ENCODE results near the gene PXT1.

Gene PXT1, protein sequence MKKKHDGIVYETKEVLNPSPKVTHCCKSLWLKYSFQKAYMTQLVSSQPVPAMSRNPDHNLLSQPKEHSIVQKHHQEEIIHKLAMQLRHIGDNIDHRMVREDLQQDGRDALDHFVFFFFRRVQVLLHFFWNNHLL
- long read RNA-seq, result 0 reads

DNA sequence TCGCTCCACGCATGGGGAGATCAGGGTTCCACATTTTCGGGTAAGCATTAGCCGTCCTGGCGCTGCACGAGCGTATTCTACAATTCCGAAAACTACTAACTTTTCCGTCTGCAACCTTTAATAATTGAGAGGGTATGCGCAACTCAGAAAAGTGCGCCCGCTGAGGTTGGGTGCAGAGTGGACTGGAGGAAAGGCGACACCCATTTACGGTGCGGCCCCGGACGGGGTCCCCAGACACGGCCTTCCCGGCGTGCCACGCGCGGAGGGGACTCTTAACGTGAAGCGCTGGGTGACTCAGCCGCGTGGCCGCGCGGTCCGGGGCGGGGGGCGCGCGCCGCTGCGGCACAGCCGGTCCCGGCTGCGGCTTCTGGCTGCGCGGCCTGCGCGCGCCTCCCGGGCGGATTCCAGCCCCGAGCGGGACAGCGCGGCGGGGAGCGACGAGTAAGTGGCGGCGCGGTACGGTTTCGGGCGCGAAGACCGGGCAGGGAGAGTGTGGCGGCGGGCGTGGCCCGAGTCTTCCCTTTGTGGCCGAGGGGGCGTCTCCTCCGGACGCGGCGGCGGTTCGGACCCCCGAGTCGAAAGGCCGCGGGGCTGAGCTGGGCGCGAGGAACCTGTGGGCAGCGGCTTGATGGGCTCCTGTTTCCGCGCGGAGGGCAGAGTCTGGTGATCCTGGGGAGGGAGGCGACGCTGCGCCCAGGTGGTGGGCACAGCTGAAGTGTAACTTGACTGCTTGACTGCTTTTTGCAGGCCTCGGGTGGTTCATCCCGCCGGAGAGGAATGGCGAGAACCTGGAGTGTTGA, at the start of gene PXT1, which contains the start of gene KCTD20:
PXT1 (minus strand) TSS at position 184 of the 800 bp plus-strand sequence. CDS start 16,772 bp downstream, outside the sequence.
KCTD20 (plus strand) TSS at position 330 of the 800 bp plus-strand sequence. CDS start 27,098 bp downstream, outside the sequence.
- H3K4me3 ChIP-seq (replicated peaks; ENCODE audit: insufficient read depth, low read length), result peak within 1 kb of the TSS; percentile 68
- DNase-seq (ENCODE audit: low read depth in 1 of 2, low spot score in 1 of 2), result peak; percentile 87 to 88
- TF ChIP-seq, protein P1, sequence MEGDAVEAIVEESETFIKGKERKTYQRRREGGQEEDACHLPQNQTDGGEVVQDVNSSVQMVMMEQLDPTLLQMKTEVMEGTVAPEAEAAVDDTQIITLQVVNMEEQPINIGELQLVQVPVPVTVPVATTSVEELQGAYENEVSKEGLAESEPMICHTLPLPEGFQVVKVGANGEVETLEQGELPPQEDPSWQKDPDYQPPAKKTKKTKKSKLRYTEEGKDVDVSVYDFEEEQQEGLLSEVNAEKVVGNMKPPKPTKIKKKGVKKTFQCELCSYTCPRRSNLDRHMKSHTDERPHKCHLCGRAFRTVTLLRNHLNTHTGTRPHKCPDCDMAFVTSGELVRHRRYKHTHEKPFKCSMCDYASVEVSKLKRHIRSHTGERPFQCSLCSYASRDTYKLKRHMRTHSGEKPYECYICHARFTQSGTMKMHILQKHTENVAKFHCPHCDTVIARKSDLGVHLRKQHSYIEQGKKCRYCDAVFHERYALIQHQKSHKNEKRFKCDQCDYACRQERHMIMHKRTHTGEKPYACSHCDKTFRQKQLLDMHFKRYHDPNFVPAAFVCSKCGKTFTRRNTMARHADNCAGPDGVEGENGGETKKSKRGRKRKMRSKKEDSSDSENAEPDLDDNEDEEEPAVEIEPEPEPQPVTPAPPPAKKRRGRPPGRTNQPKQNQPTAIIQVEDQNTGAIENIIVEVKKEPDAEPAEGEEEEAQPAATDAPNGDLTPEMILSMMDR (IDR thresholded peaks at IDR 0.05; ENCODE audit: insufficient read depth, low read length), result no peak
- no peak for TF ChIP-seq GABPA (IDR thresholded peaks at IDR 0.05; ENCODE audit: low read depth)
- peak; percentile 9; the same call in 1 of the 2 replicates for TF ChIP-seq SPI1 (IDR thresholded peaks at IDR 0.05; ENCODE audit: borderline replicate concordance, low read depth)
- TF ChIP-seq POLR2AphosphoS5 (IDR thresholded peaks at IDR 0.05; ENCODE audit: low read depth), result peak; percentile 83
- TF ChIP-seq, protein P2, sequence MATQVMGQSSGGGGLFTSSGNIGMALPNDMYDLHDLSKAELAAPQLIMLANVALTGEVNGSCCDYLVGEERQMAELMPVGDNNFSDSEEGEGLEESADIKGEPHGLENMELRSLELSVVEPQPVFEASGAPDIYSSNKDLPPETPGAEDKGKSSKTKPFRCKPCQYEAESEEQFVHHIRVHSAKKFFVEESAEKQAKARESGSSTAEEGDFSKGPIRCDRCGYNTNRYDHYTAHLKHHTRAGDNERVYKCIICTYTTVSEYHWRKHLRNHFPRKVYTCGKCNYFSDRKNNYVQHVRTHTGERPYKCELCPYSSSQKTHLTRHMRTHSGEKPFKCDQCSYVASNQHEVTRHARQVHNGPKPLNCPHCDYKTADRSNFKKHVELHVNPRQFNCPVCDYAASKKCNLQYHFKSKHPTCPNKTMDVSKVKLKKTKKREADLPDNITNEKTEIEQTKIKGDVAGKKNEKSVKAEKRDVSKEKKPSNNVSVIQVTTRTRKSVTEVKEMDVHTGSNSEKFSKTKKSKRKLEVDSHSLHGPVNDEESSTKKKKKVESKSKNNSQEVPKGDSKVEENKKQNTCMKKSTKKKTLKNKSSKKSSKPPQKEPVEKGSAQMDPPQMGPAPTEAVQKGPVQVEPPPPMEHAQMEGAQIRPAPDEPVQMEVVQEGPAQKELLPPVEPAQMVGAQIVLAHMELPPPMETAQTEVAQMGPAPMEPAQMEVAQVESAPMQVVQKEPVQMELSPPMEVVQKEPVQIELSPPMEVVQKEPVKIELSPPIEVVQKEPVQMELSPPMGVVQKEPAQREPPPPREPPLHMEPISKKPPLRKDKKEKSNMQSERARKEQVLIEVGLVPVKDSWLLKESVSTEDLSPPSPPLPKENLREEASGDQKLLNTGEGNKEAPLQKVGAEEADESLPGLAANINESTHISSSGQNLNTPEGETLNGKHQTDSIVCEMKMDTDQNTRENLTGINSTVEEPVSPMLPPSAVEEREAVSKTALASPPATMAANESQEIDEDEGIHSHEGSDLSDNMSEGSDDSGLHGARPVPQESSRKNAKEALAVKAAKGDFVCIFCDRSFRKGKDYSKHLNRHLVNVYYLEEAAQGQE (IDR thresholded peaks at IDR 0.05; ENCODE audit: insufficient replicate concordance, low read depth), result peak; percentile 45

DNA sequence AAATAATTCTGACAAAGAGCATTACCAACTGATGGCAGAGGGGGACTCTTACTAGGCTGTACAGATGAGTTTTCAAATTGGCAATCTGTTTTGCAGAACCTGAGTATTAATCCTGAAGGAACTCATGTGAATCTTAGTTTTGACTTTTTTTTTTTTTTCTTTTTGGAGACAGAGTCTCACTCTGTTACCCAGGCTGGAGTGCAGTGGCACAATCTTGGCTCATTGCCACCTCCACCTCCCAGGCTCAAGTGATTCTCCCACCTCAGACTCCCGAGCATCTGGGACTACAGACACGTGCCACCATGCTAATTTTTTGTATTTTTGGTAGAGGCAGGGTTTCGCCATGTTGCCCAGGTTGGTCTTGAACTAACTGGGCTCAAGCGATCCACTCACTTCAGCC, 49.4 kb upstream of the PXT1 start:
- no peak overlapping the region for H3K4me3 ChIP-seq (replicated peaks; ENCODE audit: insufficient read depth, low read length)
- no peak overlapping the region for H3K27ac ChIP-seq (replicated peaks)
- TF ChIP-seq POLR2AphosphoS5 (IDR thresholded peaks at IDR 0.05; ENCODE audit: low read depth), result no peak
- TF ChIP-seq, protein P2 (IDR thresholded peaks at IDR 0.05; ENCODE audit: insufficient replicate concordance, low read depth), result no peak
- TF ChIP-seq, protein P1 (IDR thresholded peaks at IDR 0.05; ENCODE audit: insufficient read depth, low read length), result no peak
- TF ChIP-seq SPI1 (IDR thresholded peaks at IDR 0.05; ENCODE audit: borderline replicate concordance, low read depth), result no peak
- TF ChIP-seq GABPA (IDR thresholded peaks at IDR 0.05; ENCODE audit: low read depth), result no peak
- no peak for DNase-seq (ENCODE audit: low read depth in 1 of 2, low spot score in 1 of 2)
- H3K27me3 ChIP-seq (ENCODE audit: insufficient read depth, poor library complexity, severe bottlenecking), result no peaks in the 10 kb centered on the region

More for the DNA sequence above, at the start of gene PXT1, which contains the start of gene KCTD20:
- Histone ChIP-seq H3K27me3 (ENCODE audit: insufficient read depth, poor library complexity, severe bottlenecking) (no peaks in the 10 kb centered on the region), H3K27ac (replicated peaks) (peak within 1 kb of the TSS; percentile 94)

DNA sequence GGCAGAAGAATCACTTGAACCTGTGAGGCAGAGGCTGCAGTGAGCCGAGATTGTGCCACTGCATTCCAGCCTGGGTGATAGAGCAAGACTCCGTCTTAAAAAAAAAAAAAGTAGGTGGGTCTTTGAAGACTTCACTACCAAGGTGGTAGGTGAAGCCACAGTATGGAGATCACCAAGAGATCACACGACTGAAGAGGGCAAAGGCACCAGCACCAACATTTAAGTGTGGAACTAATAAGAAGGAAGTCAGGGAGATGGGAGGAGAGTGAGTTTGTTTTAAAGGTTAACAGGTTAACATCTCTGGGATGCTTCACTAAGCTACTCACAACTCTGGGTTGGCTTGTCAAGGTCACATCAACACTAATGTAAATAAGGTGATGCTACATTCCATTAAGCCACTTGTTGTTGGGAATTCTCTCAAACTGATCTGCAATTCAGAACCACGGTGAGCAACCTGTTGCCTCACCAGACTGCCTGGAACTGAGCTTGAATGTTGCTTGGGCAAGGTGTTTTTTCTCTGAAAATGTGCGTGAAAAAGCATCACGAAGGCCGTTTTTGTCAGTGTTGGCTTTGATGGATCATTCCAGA, 48.8 kb upstream of the PXT1 start:
- Histone ChIP-seq H3K27ac (replicated peaks) (no peak overlapping the region), H3K27me3 (ENCODE audit: insufficient read depth, poor library complexity, severe bottlenecking) (no peaks in the 10 kb centered on the region), H3K4me3 (replicated peaks; ENCODE audit: insufficient read depth, low read length) (no peak overlapping the region)
- TF ChIP-seq, protein P2 (IDR thresholded peaks at IDR 0.05; ENCODE audit: insufficient replicate concordance, low read depth), result peak; percentile 88
- TF ChIP-seq, protein P1 (IDR thresholded peaks at IDR 0.05; ENCODE audit: insufficient read depth, low read length), result no peak
- TF ChIP-seq SPI1 (IDR thresholded peaks at IDR 0.05; ENCODE audit: borderline replicate concordance, low read depth), result no peak
- TF ChIP-seq POLR2AphosphoS5 (IDR thresholded peaks at IDR 0.05; ENCODE audit: low read depth), result no peak
- TF ChIP-seq GABPA (IDR thresholded peaks at IDR 0.05; ENCODE audit: low read depth), result no peak
- DNase-seq (ENCODE audit: low read depth in 1 of 2, low spot score in 1 of 2), result no peak
